DND-41 (cell line): ENCODE measurements around the gene GIT1.

ENCODE experiments used
- ATAC-seq: fragments of 200-7000 bp; cut with Tn5 transposase; 3 replicates; pipeline ENCODE4 v1.9.1; 2021; ENCODE audit warnings: low read depth; ENCODE audit not compliant: insufficient read depth
- DNase-seq: peaks from one replicate; pipeline ENCODE4 v3.0.0-alpha.2; 2020
- H2AFZ ChIP-seq: 2 replicates; pipeline ENCODE4 v1.6.0; 2012; ENCODE audit warnings: low read depth, low read length
- H3K27ac ChIP-seq: 2 replicates; pipeline ENCODE4 v1.5.1; 2012; ENCODE audit warnings: low read length, inconsistent platforms
- H3K27me3 ChIP-seq: fragments of 200-600 bp; sonication (generic); 2 replicates; pipeline ENCODE4 v1.6.0; 2012; ENCODE audit warnings: low read length, mild to moderate bottlenecking, inconsistent platforms; ENCODE audit not compliant: insufficient read depth, poor library complexity
- H3K36me3 ChIP-seq: 2 replicates; pipeline ENCODE4 v1.5.1; 2012; ENCODE audit warnings: low read length, inconsistent platforms; ENCODE audit not compliant: insufficient read depth
- H3K4me1 ChIP-seq: 2 replicates; pipeline ENCODE4 v1.5.1; 2012; ENCODE audit warnings: mild to moderate bottlenecking, low read length; ENCODE audit not compliant: insufficient read depth
- H3K4me2 ChIP-seq: 2 replicates; pipeline ENCODE4 v1.6.0; 2012; ENCODE audit warnings: mild to moderate bottlenecking, moderate library complexity, low read length, inconsistent platforms; ENCODE audit not compliant: insufficient read depth
- H3K4me3 ChIP-seq, 2 experiments: fragments of 200-600 bp in 1 of 2; shearing (Covaris generic) in 1 of 2; 2 replicates each; pipeline ENCODE4 v1.5.1; 2012 to 2016; ENCODE audit warnings: inconsistent platforms in 2 of 2, low read length in 2 of 2, mild to moderate bottlenecking in 2 of 2, low read depth in 1 of 2, moderate library complexity in 1 of 2
- H3K79me2 ChIP-seq: 2 replicates; pipeline ENCODE4 v1.6.0; 2012; ENCODE audit warnings: low read length, inconsistent platforms; ENCODE audit not compliant: insufficient read depth
- H3K9ac ChIP-seq: 2 replicates; pipeline ENCODE4 v1.6.0; 2012; ENCODE audit warnings: low read depth, mild to moderate bottlenecking, inconsistent platforms, low read length, moderate library complexity
- H3K9me3 ChIP-seq: 2 replicates; pipeline ENCODE4 v1.5.1; 2012; ENCODE audit warnings: low read length, moderate library complexity, mild to moderate bottlenecking, inconsistent platforms; ENCODE audit not compliant: insufficient read depth, severe bottlenecking
- H4K20me1 ChIP-seq: 2 replicates; pipeline ENCODE4 v1.6.0; 2012; ENCODE audit warnings: low read length; ENCODE audit not compliant: insufficient read depth
- CTCF ChIP-seq: IDR thresholded peaks from 2 replicates; pipeline ENCODE4 v1.5.1; 2012; ENCODE audit warnings: borderline replicate concordance, low read length, moderate library complexity, mild to moderate bottlenecking; ENCODE audit not compliant: poor library complexity, severe bottlenecking; ENCODE audit errors: extremely low read depth
- EZH2 ChIP-seq: IDR thresholded peaks from 3 replicates; pipeline ENCODE4 v1.6.1; 2012; ENCODE audit warnings: borderline replicate concordance, low read depth, mild to moderate bottlenecking, moderate library complexity, low read length, inconsistent platforms; ENCODE audit not compliant: severe bottlenecking

The GIT1 gene

GRCh38 chr17:29620271-29620670 lies 30.8 kb upstream of the GIT1 start:
- H3K27me3 ChIP-seq = peaks cover 22% of the 10 kb centered on the region
- peaks cover 49% of the 10 kb centered on the region for H3K4me1 ChIP-seq
- no peak overlapping the region for H3K4me2 ChIP-seq
- H3K79me2 ChIP-seq = no peaks in the 10 kb centered on the region
- H4K20me1 ChIP-seq = peaks cover 26% of the 10 kb centered on the region
- ATAC-seq (no peak), DNase-seq (no peak)
- H3K4me3 ChIP-seq = no peak overlapping the region
- no peak for TF ChIP-seq CTCF
- no peak for TF ChIP-seq EZH2
- H3K9me3 ChIP-seq = no peaks in the 10 kb centered on the region
- H2AFZ ChIP-seq = no peak overlapping the region
- 0 out of 2 replicates have a peak, but pooled peaks cover 2% of the 10 kb centered on the region for H3K36me3 ChIP-seq
- no peak overlapping the region for H3K27ac ChIP-seq
- no peak overlapping the region for H3K9ac ChIP-seq

GRCh38 chr17:29619251-29619650 lies 29.8 kb upstream of the GIT1 start:
- H3K36me3 ChIP-seq = no peaks in the 10 kb centered on the region
- no peaks in the 10 kb centered on the region for H3K9me3 ChIP-seq
- peaks cover 52% of the 10 kb centered on the region for H3K4me1 ChIP-seq
- H3K9ac ChIP-seq = no peak overlapping the region
- H3K27ac ChIP-seq = no peak overlapping the region
- H3K4me3 ChIP-seq = no peak overlapping the region
- no peak for DNase-seq
- H3K79me2 ChIP-seq = no peaks in the 10 kb centered on the region
- peaks cover 22% of the 10 kb centered on the region for H3K27me3 ChIP-seq
- H3K4me2 ChIP-seq = no peak overlapping the region
- TF ChIP-seq EZH2 = no peak
- TF ChIP-seq CTCF = peak; percentile 64
- H2AFZ ChIP-seq = no peak overlapping the region
- ATAC-seq = no peak
- H4K20me1 ChIP-seq = peaks cover 30% of the 10 kb centered on the region

- H3K4me1 ChIP-seq = peaks cover 52% of the 10 kb centered on the region
- H3K79me2 ChIP-seq = no peaks in the 10 kb centered on the region
- H3K9ac ChIP-seq = peak overlapping the region; percentile 55; the same call in 1 of the 2 replicates
- no peaks in the 10 kb centered on the region for H3K36me3 ChIP-seq
- H3K27me3 ChIP-seq = peaks cover 22% of the 10 kb centered on the region
- no peak overlapping the region for H3K27ac ChIP-seq
- H3K9me3 ChIP-seq = no peaks in the 10 kb centered on the region
- TF ChIP-seq EZH2 (no peak), CTCF (no peak)
- peak overlapping the region; percentile 77 for H3K4me2 ChIP-seq
- DNase-seq = no peak
- H4K20me1 ChIP-seq = peaks cover 30% of the 10 kb centered on the region
- H3K4me3 ChIP-seq = peak overlapping the region in 1 of 2 experiments; percentile 56; a peak in 2 of 4 replicates
- no peak for ATAC-seq
- H2AFZ ChIP-seq = 0 out of 2 replicates have a peak overlapping the region, but pooled peaks have one; percentile 17
Observed at GRCh38 chr17:29618272-29619065, 29.0 kb upstream of the GIT1 start.
